GM18951 (cell line): ENCODE measurements around the gene TMEM270.
"Not testable (repeated sequence)": the region's sequence is repeated elsewhere in the genome, so short reads cannot be mapped to it uniquely, and the experiment has no call there.

Experiments
- POLR2A ChIP-seq: IDR thresholded peaks from 4 replicates; pipeline ENCODE4 v1.6.1; 2011; ENCODE audit warnings: mild to moderate bottlenecking; ENCODE audit not compliant: insufficient read length, insufficient read depth; ENCODE audit errors: extremely low read depth
- in situ Hi-C: fragments of 300-500 bp; cut with MboI; formaldehyde crosslinking; loops from one replicate; pipeline ENCODE4 v1.12.0; 2022; ENCODE audit warnings: low sequenced_read_pairs, mixed read lengths, inconsistent platforms; ENCODE audit not compliant: unreplicated experiment

TMEM270 gene

GRCh38 chr7:73828107-73828803 is 32.7 kb upstream of the TMEM270 start:
- in situ Hi-C loops, result no loop called here
- TF ChIP-seq POLR2A, result no peak

GRCh38 chr7:73828972-73829371 is 32.0 kb upstream of the TMEM270 start:
- in situ Hi-C loops, result no loop called here
- TF ChIP-seq POLR2A, result no peak

- TF ChIP-seq POLR2A, result no peak
- in situ Hi-C loops, result no loop called here
Measured at GRCh38 chr7:73829505-73829904, 31.5 kb upstream of the TMEM270 start.

- TF ChIP-seq POLR2A, result no peak
- in situ Hi-C loops, result no loop called here
Measured at GRCh38 chr7:73829921-73830680, 30.9 kb upstream of the TMEM270 start.

GRCh38 chr7:73830681-73831583 is 30.0 kb upstream of the TMEM270 start, which contains the start of gene CLDN4:
TSS of gene CLDN4 (plus strand) at chr7:73830996. CDS start at chr7:73831202, 206 bp downstream.
- TF ChIP-seq POLR2A, result no peak
- in situ Hi-C loops, result no loop called here

- in situ Hi-C loops, result no loop called here
Measured at GRCh38 chr7:73831584-73831833, 29.4 kb upstream of the TMEM270 start.

GRCh38 chr7:73831834-73832651 is 28.9 kb upstream of the TMEM270 start:
- in situ Hi-C loops, result no loop called here
- TF ChIP-seq POLR2A, result no peak

More at GRCh38 chr7:73831584-73831833, 29.4 kb upstream of the TMEM270 start:
- no peak for TF ChIP-seq POLR2A

GRCh38 chr7:73832806-73833205 is 28.2 kb upstream of the TMEM270 start:
- in situ Hi-C loops, result no loop called here

GRCh38 chr7:73833251-73833919 is 27.6 kb upstream of the TMEM270 start:
- in situ Hi-C loops, result no loop called here

More at GRCh38 chr7:73832806-73833205, 28.2 kb upstream of the TMEM270 start:
- TF ChIP-seq POLR2A, result no peak

GRCh38 chr7:73834626-73835191 is 26.2 kb upstream of the TMEM270 start:
- in situ Hi-C loops, result no loop called here

More at GRCh38 chr7:73833251-73833919, 27.6 kb upstream of the TMEM270 start:
- no peak for TF ChIP-seq POLR2A

GRCh38 chr7:73837167-73837566 is 23.8 kb upstream of the TMEM270 start:
- in situ Hi-C loops, result not testable (repeated sequence)

More at GRCh38 chr7:73834626-73835191, 26.2 kb upstream of the TMEM270 start:
- no peak for TF ChIP-seq POLR2A

- in situ Hi-C loops, result no loop called here
- no peak for TF ChIP-seq POLR2A
Measured at GRCh38 chr7:73838642-73839041, 22.3 kb upstream of the TMEM270 start.
